Hepatocyte (in vitro differentiated cells): ENCODE results near the gene MYO3B. TPM values are rescaled to one million over a fixed set of nuclear protein-coding genes. Genes with fewer than 3 reads are reported as not detected.

Experiments
- DNase-seq: peaks from one replicate; pipeline ENCODE4 v3.0.0-alpha.2; 2016; ENCODE audit warnings: low spot score
- H2AFZ ChIP-seq: fragments of 200-600 bp; sonication (generic); 2 replicates; pipeline ENCODE4 v1.6.0; 2016; ENCODE audit warnings: antibody characterized with exemption, mild to moderate bottlenecking
- H3K27ac ChIP-seq: fragments of 200-600 bp; sonication (generic); 2 replicates; pipeline ENCODE4 v1.5.1; 2016; ENCODE audit warnings: mild to moderate bottlenecking
- H3K27me3 ChIP-seq: fragments of 200-600 bp; sonication (generic); 2 replicates; pipeline ENCODE4 v1.6.1; 2016
- H3K36me3 ChIP-seq: fragments of 200-600 bp; sonication (generic); replicated peaks from 2 replicates; pipeline ENCODE4 v1.5.1; 2016; ENCODE audit warnings: low read depth; ENCODE audit not compliant: insufficient read depth
- H3K4me1 ChIP-seq: fragments of 200-600 bp; sonication (generic); 2 replicates; pipeline ENCODE4 v1.5.1; 2016; ENCODE audit warnings: mild to moderate bottlenecking, moderate library complexity; ENCODE audit not compliant: insufficient read depth
- H3K4me2 ChIP-seq: fragments of 200-600 bp; sonication (generic); 2 replicates; pipeline ENCODE4 v1.6.0; 2016
- H3K4me3 ChIP-seq: fragments of 200-600 bp; sonication (generic); 2 replicates; pipeline ENCODE4 v1.5.1; 2016; ENCODE audit warnings: mild to moderate bottlenecking
- H3K79me2 ChIP-seq: fragments of 200-600 bp; sonication (generic); 2 replicates; pipeline ENCODE4 v1.6.0; 2017; ENCODE audit warnings: mild to moderate bottlenecking
- H3K9me2 ChIP-seq: fragments of 200-600 bp; sonication (generic); replicated peaks from 2 replicates; pipeline ENCODE4 v1.6.0; 2017; ENCODE audit warnings: mild to moderate bottlenecking; ENCODE audit not compliant: insufficient read depth
- H3K9me3 ChIP-seq: fragments of 200-600 bp; sonication (generic); 2 replicates; pipeline ENCODE4 v1.5.1; 2016; ENCODE audit warnings: low read depth, mild to moderate bottlenecking
- H4K20me1 ChIP-seq: fragments of 200-600 bp; sonication (generic); 2 replicates; pipeline ENCODE4 v1.6.0; 2016; ENCODE audit warnings: mild to moderate bottlenecking; ENCODE audit not compliant: insufficient read depth, poor library complexity, severe bottlenecking
- CTCF ChIP-seq: fragments of 200-600 bp; sonication (generic); IDR thresholded peaks from 2 replicates; pipeline ENCODE4 v1.5.1; 2016; ENCODE audit warnings: antibody characterized with exemption, mild to moderate bottlenecking; ENCODE audit not compliant: poor library complexity
- EZH2 ChIP-seq: fragments of 200-600 bp; sonication (generic); IDR thresholded peaks from 2 replicates; pipeline ENCODE4 v1.6.1; 2016; ENCODE audit warnings: antibody characterized with exemption, mild to moderate bottlenecking, borderline replicate concordance
- EZH2phosphoT487 ChIP-seq: fragments of 200-600 bp; sonication (generic); IDR thresholded peaks from one replicate; pipeline ENCODE4 v1.6.1; 2018; ENCODE audit warnings: antibody characterized with exemption, mild to moderate bottlenecking, low read depth, moderate library complexity; ENCODE audit not compliant: unreplicated experiment, severe bottlenecking
- WGBS: methylation state at CpG from one replicate; pipeline ENCODE4 v1.1.6; 2016; ENCODE audit warnings: low lambda C conversion rate; ENCODE audit errors: missing lambda C conversion rate; 5-methylcytosine and 5-hydroxymethylcytosine counted together
- polyA plus RNA-seq: library from polyadenylated mRNA; unstranded; fragments of >200 nt; fragmentation: Nextera tagmentation; extraction: Ambion mirVana; gene quantifications from 2 replicates; pipeline ENCODE4 v1.2.1, GENCODE V29; 2016
- total RNA-seq: library from RNA; depleted of rRNA; stranded (reverse); fragments of >200 nt; gene quantifications from 2 replicates; pipeline ENCODE4 v1.2.3, GENCODE V29; 2014

MYO3B gene
- total and polyA plus RNA-seq, 2 experiments from 2014 or later = 0.63 to 1.1 TPM

GRCh38 chr2:170420961-170421687, 243.2 kb downstream of the MYO3B start:
- H4K20me1 ChIP-seq = no peaks in the 10 kb centered on the region
- no peak for TF ChIP-seq EZH2
- TF ChIP-seq EZH2phosphoT487 = no peak
- TF ChIP-seq CTCF = no peak
- peaks cover 17% of the 10 kb centered on the region for H3K4me1 ChIP-seq
- no peak overlapping the region for H3K4me3 ChIP-seq
- H2AFZ ChIP-seq = no peak overlapping the region
- no peaks in the 10 kb centered on the region for H3K36me3 ChIP-seq
- 76% methylated on average over 11 of the region's 11 CpGs for WGBS
- H3K4me2 ChIP-seq = no peak overlapping the region
- H3K27ac ChIP-seq = no peak overlapping the region
- H3K27me3 ChIP-seq = no peaks in the 10 kb centered on the region
- DNase-seq = no peak
- no peaks in the 10 kb centered on the region for H3K79me2 ChIP-seq
- H3K9me3 ChIP-seq = no peaks in the 10 kb centered on the region
- H3K9me2 ChIP-seq = no peaks in the 10 kb centered on the region

GRCh38 chr2:170423919-170424318, 246.0 kb downstream of the MYO3B start:
- WGBS = 95% methylated on average over 2 of the region's 2 CpGs
- no peak for TF ChIP-seq CTCF
- TF ChIP-seq EZH2 = no peak
- no peak for TF ChIP-seq EZH2phosphoT487
- no peaks in the 10 kb centered on the region for H3K79me2 ChIP-seq
- H3K27ac ChIP-seq = no peak overlapping the region
- H2AFZ ChIP-seq = no peak overlapping the region
- DNase-seq = no peak
- no peaks in the 10 kb centered on the region for H4K20me1 ChIP-seq
- peaks cover 18% of the 10 kb centered on the region for H3K4me1 ChIP-seq
- no peaks in the 10 kb centered on the region for H3K9me3 ChIP-seq
- no peak overlapping the region for H3K4me2 ChIP-seq
- no peaks in the 10 kb centered on the region for H3K27me3 ChIP-seq
- H3K9me2 ChIP-seq = no peaks in the 10 kb centered on the region
- H3K4me3 ChIP-seq = no peak overlapping the region
- H3K36me3 ChIP-seq = no peaks in the 10 kb centered on the region

GRCh38 chr2:170425281-170425751, 247.4 kb downstream of the MYO3B start:
- Histone ChIP-seq H3K4me3 (no peak overlapping the region), H3K9me3 (no peaks in the 10 kb centered on the region), H4K20me1 (no peaks in the 10 kb centered on the region), H3K4me1 (peaks cover 18% of the 10 kb centered on the region), H2AFZ (no peak overlapping the region), H3K27ac (peak overlapping the region; percentile 44), H3K4me2 (no peak overlapping the region), H3K79me2 (no peaks in the 10 kb centered on the region), H3K36me3 (no peaks in the 10 kb centered on the region), H3K27me3 (no peaks in the 10 kb centered on the region), H3K9me2 (no peaks in the 10 kb centered on the region)
- DNase-seq = peak; percentile 53
- WGBS = 55% methylated on average over 2 of the region's 2 CpGs
- TF ChIP-seq CTCF = no peak
- no peak for TF ChIP-seq EZH2phosphoT487
- no peak for TF ChIP-seq EZH2
